Stimulated activated memory B cell treated with anti-CD40 and anti-IgM and Interleukin-4, amounts not matched to agents 10 μg/mL and 1 μg/mL and 100 μg/mL, for 72 hours (primary cell): Measurements from ENCODE around the gene OPCML.

Experiments
- ATAC-seq: fragments of 150-1000 bp; cut with Tn5 transposase; 2 replicates; pipeline ENCODE4 v1.10.0; 2021
- H3K27ac Mint-ChIP-seq: one replicate; pipeline ENCODE4 v1.8.0; 2022; ENCODE audit warnings: mild to moderate bottlenecking, mixed read lengths
- H3K27me3 Mint-ChIP-seq: one replicate; pipeline ENCODE4 v1.8.0; 2022; ENCODE audit warnings: mixed read lengths
- H3K36me3 Mint-ChIP-seq: one replicate; pipeline ENCODE4 v1.8.0; 2022; ENCODE audit warnings: mixed read lengths
- H3K4me1 Mint-ChIP-seq: one replicate; pipeline ENCODE4 v1.8.0; 2022; ENCODE audit warnings: mixed read lengths
- H3K4me3 Mint-ChIP-seq: one replicate; pipeline ENCODE4 v1.8.0; 2022; ENCODE audit warnings: mild to moderate bottlenecking, moderate library complexity, mixed read lengths
- H3K9me3 Mint-ChIP-seq: one replicate; pipeline ENCODE4 v1.8.0; 2022; ENCODE audit warnings: mixed read lengths

The OPCML gene

GRCh38 chr11:133106417-133106816 lies 425.9 kb downstream of the OPCML start:
- no peak overlapping the region for H3K4me3 Mint-ChIP-seq
- no peaks in the 10 kb centered on the region for H3K36me3 Mint-ChIP-seq

GRCh38 chr11:133104009-133104744 lies 428.1 kb downstream of the OPCML start:
- H3K9me3 Mint-ChIP-seq, result peaks cover 7% of the 10 kb centered on the region
- no peaks in the 10 kb centered on the region for H3K36me3 Mint-ChIP-seq
- no peak overlapping the region for H3K4me3 Mint-ChIP-seq
- no peaks in the 10 kb centered on the region for H3K4me1 Mint-ChIP-seq
- no peak for ATAC-seq
- H3K27me3 Mint-ChIP-seq, result no peaks in the 10 kb centered on the region
- H3K27ac Mint-ChIP-seq, result no peak overlapping the region

More at GRCh38 chr11:133106417-133106816, 425.9 kb downstream of the OPCML start:
- no peaks in the 10 kb centered on the region for H3K4me1 Mint-ChIP-seq
- H3K27ac Mint-ChIP-seq, result no peak overlapping the region
- H3K27me3 Mint-ChIP-seq, result no peaks in the 10 kb centered on the region
- H3K9me3 Mint-ChIP-seq, result peaks cover 2% of the 10 kb centered on the region
- no peak for ATAC-seq

DNA sequence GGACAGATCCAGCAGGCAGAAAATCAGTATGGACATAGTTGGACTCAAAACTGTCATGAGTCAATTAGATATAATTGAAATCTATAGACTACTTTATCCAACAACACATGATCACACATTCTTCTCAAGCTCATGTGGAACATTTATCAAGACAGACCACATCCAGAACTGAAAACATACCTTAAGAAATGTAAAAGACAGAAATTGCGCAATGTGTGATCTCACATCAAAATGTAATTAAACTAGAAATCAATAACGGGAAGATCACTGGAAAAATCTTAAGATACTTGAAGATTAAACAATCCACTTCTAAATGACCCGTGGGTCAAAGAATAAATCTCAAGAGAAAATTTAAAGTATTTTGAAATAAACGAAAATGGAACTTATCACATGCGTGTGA lies 435.3 kb downstream of the OPCML start:
- ATAC-seq, result no peak
- no peaks in the 10 kb centered on the region for H3K36me3 Mint-ChIP-seq
- H3K27me3 Mint-ChIP-seq, result no peaks in the 10 kb centered on the region
- no peaks in the 10 kb centered on the region for H3K4me1 Mint-ChIP-seq
- no peak overlapping the region for H3K4me3 Mint-ChIP-seq
- H3K27ac Mint-ChIP-seq, result no peak overlapping the region
- peaks cover 18% of the 10 kb centered on the region for H3K9me3 Mint-ChIP-seq

- H3K4me3 Mint-ChIP-seq, result no peak overlapping the region
- ATAC-seq, result no peak
- H3K4me1 Mint-ChIP-seq, result peaks cover 7% of the 10 kb centered on the region
- H3K27ac Mint-ChIP-seq, result no peak overlapping the region
- H3K9me3 Mint-ChIP-seq, result no peaks in the 10 kb centered on the region
- H3K36me3 Mint-ChIP-seq, result no peaks in the 10 kb centered on the region
- peaks cover 30% of the 10 kb centered on the region for H3K27me3 Mint-ChIP-seq
These were observed 445.8 kb downstream of the OPCML start for GRCh38 chr11:133086518-133086917.

DNA sequence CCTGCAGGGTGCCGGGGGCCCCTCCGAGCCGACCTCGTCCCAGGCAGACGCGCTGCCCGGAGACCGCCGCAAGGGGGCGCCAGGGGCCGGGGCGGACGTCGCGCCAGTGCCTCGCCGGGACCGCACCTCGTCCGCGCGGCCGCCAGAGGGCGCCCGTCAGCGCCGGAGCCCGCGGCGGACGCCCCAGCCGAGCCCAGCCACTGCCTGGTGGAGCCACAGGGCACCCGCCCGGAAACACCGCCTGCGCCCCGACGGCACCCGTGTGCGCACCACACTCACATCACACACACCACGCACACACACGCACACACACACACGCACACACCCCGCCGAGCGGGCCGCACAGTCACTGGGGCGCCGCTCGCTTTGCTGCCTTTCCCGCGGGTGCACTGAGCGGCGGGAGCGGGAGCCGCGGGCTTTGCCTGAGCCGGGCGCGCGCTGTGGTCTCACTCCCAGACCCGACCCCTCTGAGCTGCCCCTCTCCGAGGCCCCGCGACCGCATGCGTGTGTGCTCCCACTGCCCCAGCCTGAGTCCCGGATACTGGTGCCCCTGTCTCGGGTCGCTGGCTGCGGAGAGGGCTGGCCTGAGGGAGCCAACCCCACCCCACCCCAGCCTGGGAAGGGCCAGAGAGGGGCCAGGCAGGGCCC lies 449.3 kb downstream of the OPCML start:
- peak; percentile 58 for ATAC-seq
- H3K4me1 Mint-ChIP-seq, result peaks cover 7% of the 10 kb centered on the region
- peak overlapping the region; percentile 13 for H3K4me3 Mint-ChIP-seq
- no peaks in the 10 kb centered on the region for H3K9me3 Mint-ChIP-seq
- H3K27ac Mint-ChIP-seq, result no peak overlapping the region
- H3K27me3 Mint-ChIP-seq, result peaks cover 30% of the 10 kb centered on the region
- no peaks in the 10 kb centered on the region for H3K36me3 Mint-ChIP-seq

- Mint-ChIP-seq H3K4me3 (no peak overlapping the region), H3K27me3 (peaks cover 30% of the 10 kb centered on the region), H3K4me1 (peaks cover 7% of the 10 kb centered on the region), H3K36me3 (no peaks in the 10 kb centered on the region), H3K27ac (no peak overlapping the region), H3K9me3 (no peaks in the 10 kb centered on the region)
- ATAC-seq, result peak; percentile 71
These were observed 449.9 kb downstream of the OPCML start for GRCh38 chr11:133082453-133082781.

DNA sequence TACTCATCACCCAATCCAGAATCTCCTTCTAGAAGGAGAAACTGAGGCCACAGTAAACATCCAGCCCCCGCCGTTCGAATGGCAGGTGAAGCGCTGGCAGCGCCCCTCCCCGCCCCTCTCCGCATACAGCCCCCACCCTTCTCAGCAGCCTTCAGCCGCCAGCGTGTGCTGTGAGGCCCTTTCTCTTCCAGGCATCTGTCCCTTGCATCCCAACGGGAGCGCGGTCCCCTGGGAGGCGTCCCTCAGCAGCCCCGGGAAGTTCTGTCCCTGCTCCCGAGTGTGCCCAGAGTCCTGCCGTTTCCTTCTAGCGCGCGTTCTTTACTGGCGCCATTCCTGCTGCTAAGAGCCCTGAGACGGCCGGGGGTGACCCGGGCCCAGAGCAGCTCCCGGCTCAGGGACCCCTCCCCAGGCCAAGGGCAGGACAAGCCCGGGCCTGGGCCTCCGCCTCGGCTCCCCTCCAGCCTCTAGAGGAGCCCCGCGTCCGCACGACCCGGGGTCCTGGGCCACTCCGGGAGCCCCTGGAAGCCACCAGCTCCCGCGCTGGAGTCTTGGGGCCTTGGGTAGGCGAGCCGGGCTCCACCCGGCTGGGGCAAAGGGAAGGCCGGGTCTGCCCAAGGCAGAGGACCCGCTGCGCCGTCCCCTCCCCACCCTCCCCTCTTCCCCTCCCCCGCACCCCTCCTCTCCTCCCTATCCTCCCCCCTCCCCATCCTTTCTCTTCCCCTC lies 450.4 kb downstream of the OPCML start:
- Mint-ChIP-seq H3K9me3 (no peaks in the 10 kb centered on the region), H3K4me3 (no peak overlapping the region), H3K36me3 (no peaks in the 10 kb centered on the region), H3K27ac (no peak overlapping the region), H3K27me3 (peaks cover 30% of the 10 kb centered on the region), H3K4me1 (peaks cover 7% of the 10 kb centered on the region)
- ATAC-seq, result no peak

DNA sequence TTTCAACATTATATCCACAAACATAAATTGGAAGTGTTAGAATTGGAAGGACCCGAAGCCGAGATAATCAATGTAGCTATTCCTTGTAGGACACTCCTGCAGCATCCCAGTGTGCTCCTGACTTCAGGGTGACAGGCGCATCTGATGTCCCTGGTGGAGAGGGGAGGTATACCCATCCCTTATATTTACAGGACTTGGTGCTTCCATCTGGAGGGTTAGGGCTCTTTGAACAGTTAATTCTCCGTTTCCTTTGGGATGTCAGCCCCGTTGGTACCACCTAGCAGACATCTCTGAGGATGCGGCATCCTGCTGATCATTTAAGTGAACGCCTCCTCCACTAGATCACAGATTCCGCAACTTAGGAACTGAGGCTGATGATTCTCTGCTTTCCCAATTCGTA lies 451.3 kb downstream of the OPCML start:
- Mint-ChIP-seq H3K27me3 (peaks cover 30% of the 10 kb centered on the region), H3K9me3 (no peaks in the 10 kb centered on the region), H3K4me3 (no peak overlapping the region), H3K27ac (no peak overlapping the region), H3K36me3 (no peaks in the 10 kb centered on the region), H3K4me1 (peaks cover 7% of the 10 kb centered on the region)
- no peak for ATAC-seq

GRCh38 chr11:133078591-133079404 lies 453.5 kb downstream of the OPCML start:
- Mint-ChIP-seq H3K4me3 (no peak overlapping the region), H3K4me1 (peaks cover 7% of the 10 kb centered on the region), H3K27me3 (peaks cover 11% of the 10 kb centered on the region), H3K27ac (no peak overlapping the region), H3K9me3 (no peaks in the 10 kb centered on the region), H3K36me3 (no peaks in the 10 kb centered on the region)
- no peak for ATAC-seq

DNA sequence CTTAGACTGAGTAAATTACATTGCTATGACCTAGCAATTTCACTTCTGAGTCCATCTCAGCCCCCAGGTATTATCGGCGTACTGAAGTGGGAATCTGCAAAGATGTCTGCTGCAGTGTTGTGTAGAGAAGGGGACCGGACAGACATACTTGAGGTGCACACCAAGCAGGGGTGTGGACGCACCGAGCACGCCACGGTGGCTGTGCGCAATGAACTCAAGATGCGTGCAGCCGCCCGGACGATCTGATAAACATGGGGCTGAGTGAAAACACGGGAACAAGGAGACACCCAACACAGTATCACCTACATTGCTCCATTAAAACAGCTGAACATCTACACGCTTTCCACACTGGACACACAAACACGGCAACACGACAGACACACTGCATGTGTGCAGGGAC lies 454.3 kb downstream of the OPCML start:
- H3K27ac Mint-ChIP-seq, result no peak overlapping the region
- no peak overlapping the region for H3K4me3 Mint-ChIP-seq
- peaks cover 3% of the 10 kb centered on the region for H3K27me3 Mint-ChIP-seq
- H3K36me3 Mint-ChIP-seq, result no peaks in the 10 kb centered on the region
- ATAC-seq, result no peak
- H3K4me1 Mint-ChIP-seq, result peaks cover under 1% of the 10 kb centered on the region
- no peaks in the 10 kb centered on the region for H3K9me3 Mint-ChIP-seq

GRCh38 chr11:133075351-133075750 lies 456.9 kb downstream of the OPCML start:
- H3K27me3 Mint-ChIP-seq, result no peaks in the 10 kb centered on the region
- no peaks in the 10 kb centered on the region for H3K4me1 Mint-ChIP-seq
- no peaks in the 10 kb centered on the region for H3K9me3 Mint-ChIP-seq
- no peaks in the 10 kb centered on the region for H3K36me3 Mint-ChIP-seq
- no peak overlapping the region for H3K27ac Mint-ChIP-seq
- no peak for ATAC-seq
- H3K4me3 Mint-ChIP-seq, result no peak overlapping the region

DNA sequence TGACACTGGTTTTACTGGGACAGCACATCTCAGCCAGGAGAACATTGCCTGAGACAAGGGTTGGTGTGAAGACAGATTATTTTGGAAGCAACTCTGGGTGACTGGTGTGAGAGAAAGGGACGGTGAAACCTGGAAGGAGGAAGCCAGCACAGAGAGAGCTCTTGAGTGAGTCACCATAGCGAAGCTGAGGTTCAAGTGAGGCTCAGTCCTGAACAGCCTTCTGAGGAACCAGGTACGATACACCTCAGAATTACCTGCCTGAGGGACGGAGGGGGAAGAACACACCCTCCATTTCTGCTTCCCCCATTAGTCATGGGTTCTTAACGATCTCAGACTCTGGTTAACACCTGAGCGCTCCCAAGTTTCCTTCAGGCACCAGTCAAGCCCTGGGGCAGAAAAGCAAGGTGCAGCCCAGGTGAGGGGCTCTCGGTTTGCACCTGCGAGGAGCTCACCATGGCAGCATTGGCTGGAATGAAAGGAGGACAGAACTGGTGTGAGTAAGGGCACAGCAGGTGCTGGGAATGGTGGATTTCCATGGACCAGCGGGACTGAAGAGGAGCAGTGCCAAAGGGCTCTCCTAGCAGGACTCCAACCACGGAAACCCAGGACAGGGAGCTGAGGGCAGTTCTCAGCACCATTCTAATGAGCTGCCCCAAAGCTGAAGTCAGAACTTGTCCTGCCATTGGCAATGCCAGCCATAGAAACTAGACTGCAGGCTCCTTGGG lies 459.3 kb downstream of the OPCML start:
- H3K4me3 Mint-ChIP-seq, result no peak overlapping the region
- H3K4me1 Mint-ChIP-seq, result no peaks in the 10 kb centered on the region
- H3K27ac Mint-ChIP-seq, result no peak overlapping the region
- ATAC-seq, result no peak
- no peaks in the 10 kb centered on the region for H3K27me3 Mint-ChIP-seq
- H3K9me3 Mint-ChIP-seq, result no peaks in the 10 kb centered on the region
- no peaks in the 10 kb centered on the region for H3K36me3 Mint-ChIP-seq

- H3K27ac Mint-ChIP-seq, result no peak overlapping the region
- no peaks in the 10 kb centered on the region for H3K27me3 Mint-ChIP-seq
- H3K4me3 Mint-ChIP-seq, result no peak overlapping the region
- no peaks in the 10 kb centered on the region for H3K4me1 Mint-ChIP-seq
- no peak for ATAC-seq
- H3K9me3 Mint-ChIP-seq, result no peaks in the 10 kb centered on the region
- H3K36me3 Mint-ChIP-seq, result no peaks in the 10 kb centered on the region
These were observed 459.9 kb downstream of the OPCML start for GRCh38 chr11:133072378-133072777.

- Mint-ChIP-seq H3K27me3 (peaks cover 7% of the 10 kb centered on the region), H3K27ac (no peak overlapping the region), H3K4me3 (no peak overlapping the region), H3K9me3 (no peaks in the 10 kb centered on the region), H3K4me1 (no peaks in the 10 kb centered on the region), H3K36me3 (no peaks in the 10 kb centered on the region)
- ATAC-seq, result no peak
These were observed 461.5 kb downstream of the OPCML start for GRCh38 chr11:133070791-133071190.
